RPMI7951 (cell line): Measurements from ENCODE around the gene FAM118A. TPM values are rescaled to one million over a fixed set of nuclear protein-coding genes. Genes with fewer than 3 reads are reported as not detected.
"Not testable (repeated sequence)": the region's sequence is repeated elsewhere in the genome, so short reads cannot be mapped to it uniquely, and the experiment has no call there.

Experiments used
- DNase-seq: peaks from one replicate; pipeline ENCODE4 v3.0.0-alpha.2; 2012; ENCODE audit warnings: low read depth
- total RNA-seq: library from RNA; depleted of rRNA; stranded (reverse); fragments of >200 nt; shearing (Covaris generic); gene quantifications from 2 replicates; pipeline ENCODE4 v1.2.3, GENCODE V29; 2014

The FAM118A gene
- total RNA-seq, 1 experiment from 2014 or later = 11.7 TPM

DNA sequence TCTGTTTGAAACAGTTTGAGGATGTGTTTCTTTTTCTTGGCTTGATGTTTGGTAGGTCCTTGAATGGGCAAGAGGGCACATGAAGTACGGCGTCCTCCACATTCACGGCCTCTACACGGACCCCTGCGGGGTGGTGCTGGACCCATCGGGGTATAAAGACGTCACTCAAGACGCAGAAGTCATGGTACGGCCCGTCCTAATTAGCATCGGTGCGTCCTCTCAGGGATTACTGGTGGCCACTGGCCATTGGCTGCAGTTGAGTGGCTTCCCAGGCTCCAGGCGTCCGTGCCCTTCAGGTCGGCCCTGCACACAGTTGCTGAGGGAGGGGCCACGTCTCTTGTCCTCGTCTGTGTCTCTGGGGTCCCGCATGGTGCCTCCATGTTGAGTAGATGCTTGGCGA is 20.8 kb downstream of the FAM118A start:
- DNase-seq = no peak

DNA sequence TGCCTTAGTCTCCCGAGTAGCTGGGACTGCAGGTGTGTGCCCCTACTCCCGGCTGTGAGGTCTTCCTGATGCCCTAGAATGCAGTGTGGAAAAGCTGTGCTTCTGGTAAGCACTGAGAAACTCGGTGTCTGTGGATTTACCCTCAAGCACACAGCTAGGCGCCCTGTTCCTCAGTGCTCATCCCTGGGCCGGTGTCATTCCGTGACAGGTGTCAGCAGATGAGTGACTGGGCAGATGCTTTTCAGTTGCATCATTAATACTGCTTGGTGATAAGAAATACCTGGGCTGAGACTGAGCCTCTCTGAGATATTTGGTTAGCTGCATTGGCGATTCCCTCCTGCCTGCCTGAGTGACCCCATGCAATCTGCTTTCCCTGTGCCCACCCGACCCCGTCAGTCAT is 21.8 kb downstream of the FAM118A start:
- no peak for DNase-seq

DNA sequence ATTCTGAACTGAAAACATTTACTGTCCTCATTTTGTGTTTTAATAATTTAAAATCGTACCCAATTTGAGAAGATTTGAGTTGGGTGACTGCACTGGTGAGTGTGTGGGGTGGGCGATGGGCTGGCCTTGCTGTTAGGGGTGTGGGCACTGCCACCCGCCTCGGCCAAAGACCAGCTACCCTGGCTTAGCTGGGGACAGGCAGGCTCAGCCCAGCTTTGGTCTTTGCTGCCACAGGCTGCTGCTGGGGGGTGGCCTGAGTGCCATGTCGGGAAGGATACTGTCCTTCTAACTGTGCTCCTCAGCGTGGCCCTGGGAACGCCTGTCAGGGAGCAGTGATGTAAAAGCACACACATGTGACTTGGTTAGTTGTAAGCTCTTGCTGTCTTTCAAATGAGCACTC is 22.3 kb downstream of the FAM118A start:
- DNase-seq = no peak

DNA sequence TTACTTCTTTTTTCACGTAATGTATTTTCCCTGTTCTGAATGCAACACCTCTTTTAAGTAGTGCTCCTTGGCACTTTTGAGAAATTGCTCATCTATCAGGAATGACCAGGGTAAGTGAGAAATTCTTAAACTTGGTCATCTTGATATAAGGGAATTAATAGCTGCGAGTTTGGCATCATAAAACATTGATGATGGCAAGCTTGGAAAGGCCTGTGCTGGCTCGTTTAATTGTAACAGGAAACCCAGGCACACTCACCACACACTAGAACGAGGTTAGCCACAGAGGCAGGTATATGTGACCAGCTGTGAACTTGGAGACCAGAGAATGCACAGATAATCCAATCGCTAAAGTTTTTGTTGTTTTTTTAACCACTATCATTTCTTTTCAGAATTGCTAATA is 24.3 kb downstream of the FAM118A start:
- no peak for DNase-seq

DNA sequence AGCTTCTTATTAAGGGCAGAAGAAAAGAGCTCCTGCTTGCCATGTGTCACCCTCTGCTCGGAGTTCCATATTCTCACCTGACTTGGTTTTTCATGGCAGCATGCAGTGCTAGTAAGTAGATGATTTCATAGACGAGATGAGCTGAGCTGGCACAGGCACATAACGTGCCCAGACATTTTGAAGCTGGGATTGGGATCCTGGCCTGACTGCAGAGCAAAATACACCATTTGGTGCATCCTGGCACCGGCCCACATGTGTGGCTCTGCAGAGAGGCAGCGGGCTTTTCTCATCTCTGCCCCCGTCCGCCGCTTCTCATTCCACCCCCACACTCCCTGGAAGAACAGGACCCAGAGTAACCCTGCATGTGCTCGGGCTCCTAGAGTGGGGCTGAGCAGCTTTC is 24.8 kb downstream of the FAM118A start:
- DNase-seq = no peak

DNA sequence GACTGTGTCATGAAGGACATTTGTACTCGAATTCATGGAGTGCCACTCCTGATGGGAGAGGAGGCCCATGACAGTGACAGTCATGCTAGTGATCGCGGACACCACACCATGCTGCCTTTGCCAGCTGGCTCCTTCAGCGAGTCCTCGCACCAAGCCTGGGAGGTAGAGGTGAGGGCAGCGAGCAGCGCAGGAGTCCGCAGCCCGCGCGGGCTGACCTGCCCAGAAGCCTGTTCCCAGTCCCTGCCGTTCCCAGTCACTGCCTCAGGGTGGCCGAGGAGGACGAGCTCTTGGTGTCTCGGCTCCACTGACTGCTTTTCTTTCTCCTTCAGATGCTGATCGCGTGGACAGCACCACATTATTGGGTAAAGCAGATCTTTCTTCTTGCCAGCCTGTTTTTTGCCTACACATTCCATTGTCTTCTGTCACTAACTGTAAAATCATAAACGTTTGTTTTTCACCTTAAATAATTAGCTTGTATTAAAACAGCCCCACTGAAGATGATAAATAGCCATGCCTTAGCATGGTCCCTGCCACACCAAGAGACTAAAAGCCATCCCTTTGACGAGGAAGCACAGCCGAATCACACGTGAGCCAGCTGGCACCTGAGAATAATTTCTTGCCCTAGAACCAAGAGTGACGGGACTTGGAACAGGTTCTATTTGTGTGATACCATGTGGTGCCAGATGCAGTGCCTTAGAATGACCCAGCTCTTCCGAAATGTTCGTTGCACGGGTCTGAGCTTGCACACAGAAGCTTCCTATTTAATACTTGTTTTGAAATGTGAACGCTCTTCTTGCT is 25.5 kb downstream of the FAM118A start:
- DNase-seq = no peak

DNA sequence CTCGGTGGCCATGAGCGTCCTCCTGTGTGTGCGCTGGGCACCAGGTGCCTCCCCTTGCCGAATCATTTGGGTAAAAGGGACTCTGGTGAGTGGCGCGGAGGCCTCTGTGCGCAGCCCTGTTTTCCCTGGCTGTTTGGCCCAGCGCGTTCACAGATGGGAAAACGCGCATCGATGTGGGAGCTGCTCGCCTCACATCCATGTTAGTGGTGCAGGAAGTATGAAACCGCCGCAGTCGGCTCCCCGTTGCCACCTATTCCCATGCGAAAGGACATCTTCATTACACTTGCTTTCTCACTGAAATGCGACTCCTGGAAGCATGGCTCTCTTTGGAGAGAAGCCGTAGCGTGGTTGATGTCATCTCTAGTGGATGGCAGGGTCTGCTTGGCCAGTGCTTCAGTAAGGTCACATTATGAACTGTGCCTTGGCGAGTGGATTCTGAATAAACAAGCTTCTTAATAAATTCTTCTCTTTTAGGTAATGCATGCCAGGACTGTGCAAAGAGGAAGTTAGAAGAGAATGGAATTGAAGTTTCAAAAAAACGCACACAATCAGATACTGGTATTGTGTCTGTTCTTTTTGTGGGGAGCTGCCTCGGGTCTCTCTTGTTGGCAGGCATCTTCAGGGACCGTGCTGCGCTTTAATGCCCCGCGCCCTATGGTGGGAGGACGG is 26.3 kb downstream of the FAM118A start:
- no peak for DNase-seq

DNA sequence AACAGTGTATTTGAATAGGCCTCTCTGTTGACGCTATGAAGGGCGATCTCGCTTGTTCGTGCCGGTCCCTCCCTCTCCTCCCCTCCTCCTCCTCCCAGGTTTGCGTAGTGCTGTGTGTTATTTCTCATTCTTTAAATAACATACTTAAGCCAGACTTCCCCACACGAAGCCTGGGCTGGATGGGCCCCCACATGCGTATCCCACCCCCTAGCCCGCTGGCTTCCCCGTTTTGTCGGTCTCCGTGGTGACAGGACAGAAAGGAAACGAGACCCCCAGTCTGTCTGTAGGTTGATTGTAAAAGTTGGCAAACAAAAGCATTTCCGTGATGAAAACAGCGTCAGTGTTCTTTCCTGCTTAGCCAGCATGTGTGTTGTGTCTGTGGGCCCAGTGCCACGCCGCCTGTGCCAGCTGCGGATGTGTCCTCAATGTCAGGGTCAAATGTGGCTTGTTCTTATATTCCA is 27.3 kb downstream of the FAM118A start:
- no peak for DNase-seq

DNA sequence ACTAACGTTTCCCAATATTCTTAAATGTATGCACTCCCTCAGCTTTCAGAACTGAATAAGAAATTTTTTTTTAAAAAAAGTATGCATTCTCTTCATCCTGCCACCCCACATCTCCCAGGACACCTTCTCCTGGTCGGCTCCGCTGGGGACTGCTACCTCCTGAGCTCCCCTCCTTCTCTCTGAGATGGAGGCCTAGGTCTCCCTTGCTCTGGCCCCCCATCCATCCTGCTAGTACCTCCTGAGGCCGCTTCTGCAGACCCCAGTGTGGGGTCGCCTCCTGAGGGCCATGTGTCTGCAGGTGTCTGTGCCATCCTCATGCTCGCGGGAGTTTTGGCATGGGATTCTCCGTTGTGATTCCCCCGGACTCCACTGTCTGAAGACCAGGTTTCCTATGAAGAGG is 27.8 kb downstream of the FAM118A start:
- no peak for DNase-seq

DNA sequence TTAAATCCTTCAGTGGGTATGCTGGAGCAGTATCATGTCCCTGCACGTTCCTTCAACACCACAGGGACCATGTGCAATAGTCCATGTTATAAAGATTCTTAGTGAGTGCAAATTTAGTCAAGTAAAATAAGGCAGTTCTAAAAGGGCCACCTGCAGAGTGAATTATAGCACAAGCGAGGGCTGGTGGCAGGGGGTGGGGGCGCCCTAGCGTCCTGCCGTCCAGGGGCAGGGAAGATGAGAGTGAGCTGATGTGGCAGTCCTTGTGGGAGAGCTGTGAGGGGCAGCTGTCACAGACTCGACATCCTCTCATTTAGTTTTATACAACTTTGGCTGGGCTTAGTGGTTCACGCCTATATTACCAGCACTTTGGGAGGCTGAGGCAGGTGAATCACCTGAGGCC is 29.1 kb downstream of the FAM118A start:
- no peak for DNase-seq

DNA sequence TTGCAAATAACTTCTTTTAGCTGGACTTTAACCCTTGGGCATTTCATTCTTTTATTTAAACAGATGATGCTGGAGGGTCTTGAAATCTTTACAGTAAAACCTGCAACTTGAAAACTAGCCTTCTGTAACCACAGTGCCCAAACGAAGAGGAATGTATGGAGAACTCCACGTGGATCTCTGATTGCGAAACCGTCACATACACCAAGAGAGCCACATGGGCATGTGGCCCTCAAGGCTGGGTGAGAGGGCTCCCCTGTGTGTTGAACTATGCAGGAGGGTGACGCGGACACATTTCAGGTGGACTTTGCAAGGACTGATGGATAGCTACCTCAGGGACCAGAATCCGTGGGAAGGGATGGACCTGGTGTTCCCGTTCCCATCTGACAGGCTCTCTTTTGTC is 30.6 kb downstream of the FAM118A start:
- DNase-seq = no peak

DNA sequence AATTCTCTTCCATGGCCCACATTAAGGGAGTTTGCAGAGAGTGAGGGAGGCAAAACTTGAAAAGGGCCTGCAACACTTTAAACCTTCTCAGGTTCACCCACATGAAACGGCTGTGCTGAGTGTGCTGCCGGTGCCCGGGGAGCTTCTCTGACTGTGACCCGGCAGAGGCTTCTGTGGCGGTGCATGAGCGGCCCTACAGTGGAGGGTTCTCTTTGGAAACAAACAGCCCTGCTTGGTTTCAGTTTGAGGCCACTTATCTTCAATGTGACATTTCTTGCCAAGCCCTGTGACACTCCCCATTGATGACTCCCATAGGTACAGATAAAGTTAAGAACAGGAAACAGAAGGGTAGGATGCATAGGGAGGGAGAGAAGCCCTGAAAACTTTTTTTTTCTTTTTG is 31.8 kb downstream of the FAM118A start:
- DNase-seq = no peak

DNA sequence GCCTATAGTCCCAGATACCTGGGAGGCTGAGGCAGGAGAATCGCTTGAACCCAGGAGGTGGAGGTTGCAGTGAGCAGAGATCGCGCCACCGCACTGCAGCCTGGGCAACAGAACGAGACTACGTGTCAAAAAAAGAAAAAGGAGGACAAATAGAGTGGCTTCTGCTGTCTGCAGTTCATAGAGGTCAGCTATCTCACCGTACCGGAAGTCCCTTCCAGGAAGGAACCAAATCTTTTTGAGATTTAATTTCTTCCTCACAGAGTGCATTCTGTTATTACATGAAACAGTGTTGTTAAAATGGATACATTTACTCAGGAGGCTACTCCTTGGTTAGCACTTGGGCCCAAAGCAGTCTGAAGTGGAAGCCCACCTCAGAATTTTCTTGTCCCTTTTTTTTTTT is 33.4 kb downstream of the FAM118A start:
- DNase-seq = no peak

DNA sequence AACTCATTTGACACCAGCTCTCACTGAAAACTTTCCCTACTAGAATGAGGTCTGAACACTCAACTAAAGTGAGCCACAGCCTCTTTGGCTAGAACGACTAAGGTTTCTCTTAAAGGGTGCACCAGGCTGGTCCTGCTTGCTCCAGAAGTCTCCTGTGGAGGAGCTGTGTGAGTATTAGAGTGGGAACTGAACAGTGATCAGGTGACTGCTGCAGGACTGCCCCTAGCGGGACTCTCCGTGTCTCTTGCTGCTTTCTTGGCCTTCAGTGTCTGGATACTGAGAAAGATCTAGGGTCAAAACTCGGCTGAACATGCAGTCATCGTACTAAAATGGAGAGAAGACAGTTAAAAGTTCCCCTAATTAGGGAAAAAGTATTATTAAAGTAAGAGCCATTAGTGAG is 34.6 kb downstream of the FAM118A start:
- DNase-seq = no peak

DNA sequence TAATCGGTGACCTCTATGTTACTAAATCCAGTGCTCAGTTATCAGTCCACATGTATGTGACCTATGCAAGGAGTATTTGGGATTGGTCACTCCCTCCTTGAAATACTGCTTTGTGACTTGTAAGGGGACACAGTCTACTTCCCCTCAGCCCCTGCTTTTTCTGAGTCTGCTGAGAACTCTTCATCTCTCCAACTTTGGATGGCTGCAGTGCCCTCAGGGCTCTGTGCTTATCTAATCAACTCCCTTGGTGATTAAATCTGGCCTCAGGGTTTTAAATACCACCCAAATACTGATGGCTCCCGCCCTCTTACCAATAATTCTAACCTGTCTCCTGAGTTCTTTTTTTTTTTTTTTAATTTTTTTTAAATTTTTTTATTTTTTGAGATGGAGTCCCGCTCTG is 40.2 kb downstream of the FAM118A start:
- no peak for DNase-seq

DNA sequence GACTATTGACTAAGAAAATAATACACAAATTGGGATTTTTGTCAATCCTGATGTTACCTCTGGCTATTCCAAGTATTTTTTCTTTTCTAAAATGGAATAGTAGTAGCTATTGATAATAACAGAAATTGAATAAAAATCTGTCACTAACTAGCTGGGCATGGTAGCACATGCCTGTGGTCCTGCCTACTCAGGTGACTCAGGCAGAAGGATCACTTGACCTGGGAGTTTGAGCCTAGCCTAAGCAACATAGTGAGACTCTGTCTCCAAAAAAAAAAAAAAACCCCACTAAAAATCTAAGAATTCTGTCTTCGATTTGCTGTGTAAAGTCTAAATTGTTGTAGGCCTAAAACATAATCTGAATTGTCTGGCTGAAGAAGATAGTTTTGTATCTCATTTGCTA is 42.2 kb downstream of the FAM118A start:
- DNase-seq = no peak

DNA sequence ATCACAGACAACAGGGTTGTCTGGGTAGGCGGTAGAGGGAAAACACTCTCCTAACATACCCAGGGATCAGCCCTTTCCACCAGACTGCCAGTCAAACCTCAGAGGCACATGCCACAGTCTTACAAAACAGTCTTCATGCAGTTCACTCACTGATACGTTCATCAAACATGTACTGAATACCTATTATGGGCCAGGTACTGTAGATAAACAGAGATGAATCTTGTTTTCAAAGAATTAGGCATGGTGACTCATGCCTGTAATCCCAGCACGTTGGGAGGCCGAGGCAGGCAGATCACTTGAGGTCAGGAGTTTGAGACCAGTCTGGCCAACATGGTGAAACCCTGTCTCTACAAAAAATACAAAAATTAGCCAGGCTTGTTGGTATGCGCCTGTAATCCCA is 43.0 kb downstream of the FAM118A start:
- not testable (repeated sequence) for DNase-seq

DNA sequence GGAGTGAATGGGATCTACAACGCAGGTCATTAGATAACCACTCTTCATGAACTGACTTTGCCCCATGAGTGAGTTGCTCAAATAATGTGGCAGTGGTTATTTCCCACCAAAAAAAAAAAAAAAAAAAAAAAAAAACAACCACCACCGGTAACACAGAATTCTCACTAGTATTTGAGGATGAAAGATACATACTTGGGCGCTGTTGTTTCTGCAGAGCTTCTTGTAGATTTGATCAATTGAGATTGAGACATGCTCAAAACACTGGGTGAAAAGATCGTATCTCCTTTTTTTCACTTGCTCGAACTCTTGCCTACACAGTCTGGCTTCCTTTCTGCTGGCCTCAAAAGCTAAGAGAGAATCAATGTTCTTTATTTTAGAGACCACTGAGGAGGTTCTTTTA is 44.1 kb downstream of the FAM118A start:
- no peak for DNase-seq

DNA sequence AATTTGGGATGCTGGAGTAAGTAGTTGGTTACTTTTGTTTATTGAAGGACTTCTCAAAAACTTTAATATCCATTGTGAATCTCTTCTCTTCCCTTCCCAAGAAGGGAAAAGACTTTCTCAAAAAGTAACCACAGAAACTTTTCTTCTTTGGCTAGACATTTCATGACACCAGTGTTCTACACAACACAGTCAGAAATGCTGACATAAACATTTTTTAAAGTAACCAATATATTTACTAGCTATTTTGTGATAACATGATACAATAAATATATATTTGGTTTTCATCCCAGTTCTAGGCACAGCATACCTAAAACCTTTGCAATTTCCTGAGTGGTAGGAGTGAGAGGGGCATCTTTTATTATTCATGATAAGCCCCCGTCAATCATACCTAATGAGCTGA is 47.8 kb downstream of the FAM118A start:
- DNase-seq = no peak

DNA sequence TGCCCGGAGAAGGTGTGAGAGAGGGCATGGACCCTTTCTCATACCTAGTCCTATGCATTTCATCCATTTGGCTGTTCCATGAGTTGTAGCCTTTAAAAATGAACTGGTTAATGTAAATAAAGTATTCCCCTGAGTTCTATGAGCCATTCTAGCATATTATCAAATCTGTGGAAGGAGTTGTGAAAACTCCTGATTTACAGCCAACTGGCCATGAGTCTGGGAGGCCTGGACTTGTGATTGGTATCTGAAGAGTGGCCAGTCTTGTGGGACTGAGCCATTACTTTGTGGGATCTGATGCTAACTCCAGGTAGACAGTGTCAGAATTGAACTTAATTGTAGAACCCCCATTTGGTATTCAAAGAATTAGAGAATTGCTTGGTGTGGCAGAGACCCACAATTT is 48.4 kb downstream of the FAM118A start:
- no peak for DNase-seq

DNA sequence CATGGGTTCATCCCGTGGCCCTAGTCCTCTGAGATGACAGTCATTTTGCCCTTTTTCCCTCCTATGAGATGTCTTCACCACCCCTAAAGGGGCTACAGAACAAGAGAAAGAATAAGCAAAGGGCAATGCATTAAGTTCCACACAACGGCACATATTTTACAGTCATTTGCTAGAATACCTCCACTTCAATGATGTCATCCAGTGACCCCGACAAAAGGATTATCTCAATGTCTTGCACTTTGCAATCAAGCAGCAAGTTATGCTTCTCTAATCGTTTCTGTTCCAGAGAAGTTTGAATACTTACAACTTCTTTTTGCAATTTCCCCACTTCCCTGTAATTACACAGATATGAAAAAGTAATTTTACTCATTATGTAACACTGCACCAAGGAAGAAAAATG is 49.9 kb downstream of the FAM118A start:
- DNase-seq = no peak

DNA sequence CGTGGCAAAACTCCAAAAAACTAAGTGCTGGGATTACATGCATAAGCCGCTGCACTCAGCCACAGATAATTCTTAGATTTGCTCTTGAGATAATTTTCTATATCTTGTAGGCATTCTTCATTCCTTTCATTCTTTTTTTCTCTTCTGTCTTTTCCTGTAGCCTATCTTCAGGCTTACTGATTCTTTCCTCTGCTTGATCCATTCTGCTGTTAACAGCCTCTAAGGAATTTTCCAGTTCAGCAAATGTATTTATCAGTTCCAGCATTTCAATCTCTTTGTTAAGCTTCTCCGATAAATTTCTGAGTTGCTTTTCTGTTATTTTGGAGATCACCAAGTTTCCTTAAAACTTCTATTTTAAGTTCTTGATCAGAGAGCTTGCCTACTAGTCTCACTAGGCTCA is 57.0 kb downstream of the FAM118A start:
- no peak for DNase-seq

DNA sequence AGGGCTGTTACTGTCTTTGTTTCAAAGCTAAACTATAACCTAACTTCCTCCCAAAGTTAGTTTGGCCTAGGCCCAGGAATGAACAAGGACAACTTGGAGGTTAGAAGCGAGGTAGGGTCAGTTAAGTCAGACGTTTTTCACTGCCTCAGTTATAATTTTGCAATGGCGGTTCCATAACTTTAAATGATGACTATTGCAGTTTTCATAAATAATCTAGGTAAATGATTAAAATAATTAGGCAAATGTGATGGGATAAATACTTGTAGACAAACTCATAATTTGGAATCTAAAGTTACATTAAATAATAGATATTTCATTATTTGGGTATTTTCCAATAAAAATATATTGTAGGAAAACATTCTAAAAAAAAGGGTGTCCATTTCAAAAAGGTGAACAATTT is 63.9 kb downstream of the FAM118A start:
- not testable (repeated sequence) for DNase-seq

DNA sequence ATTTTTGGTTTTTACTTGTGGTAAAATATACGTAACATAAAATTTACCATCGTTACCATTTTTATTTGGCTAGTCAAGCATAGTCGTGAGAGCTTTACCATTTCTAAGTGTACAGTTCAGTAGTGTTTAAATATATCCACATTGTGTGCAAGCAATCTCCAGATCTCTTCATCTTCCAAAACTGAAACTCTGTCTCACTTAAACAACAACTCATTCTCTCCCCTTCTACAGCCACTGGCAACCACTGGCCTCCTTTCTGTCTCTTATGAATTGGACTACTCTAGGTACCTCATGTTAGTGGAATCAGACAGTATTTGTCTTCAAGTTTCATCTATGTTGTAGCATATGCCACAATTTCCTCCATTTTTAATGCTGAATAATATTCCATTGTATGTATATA is 66.3 kb downstream of the FAM118A start:
- no peak for DNase-seq
